Right lobe of liver (tissue), 6 donors: ENCODE results near the gene CTXN1. TPM values are rescaled to one million over a fixed set of nuclear protein-coding genes. Genes with fewer than 3 reads are reported as not detected.
A peak's percentile ranks its signal among the peaks of the same experiment; 100 is the strongest.

ENCODE experiments used
- ATAC-seq, 4 donors: fragments of 200-7000 bp; cut with Tn5 transposase; one replicate each; pipeline ENCODE4 v1.9.1; 2020; ENCODE audit warnings: mild to moderate bottlenecking in 4 of 4, moderate library complexity in 4 of 4
- DNase-seq, 3 donors: peaks; one replicate each; pipeline ENCODE4 v3.0.0-alpha.2; 2020
- H3K27ac ChIP-seq, 3 donors: fragments of 200-600 bp; one replicate each; pipeline ENCODE4 v1.8.0; 2022
- H3K27me3 ChIP-seq, 2 donors: fragments of 200-600 bp; one replicate each; pipeline ENCODE4 v1.8.0; 2022
- H3K36me3 ChIP-seq, 4 donors: fragments of 200-600 bp; sonication (generic) in 1 of 4; one replicate each; pipeline versions ENCODE4 v1.5.1 to v1.8.0; 2017 to 2022; ENCODE audit warnings: control low read depth in 1 of 4
- H3K4me1 ChIP-seq, 4 donors: fragments of 200-600 bp; sonication (generic) in 1 of 4; one replicate each; pipeline versions ENCODE4 v1.5.1 to v1.8.0; 2017 to 2022; ENCODE audit warnings: control low read depth in 1 of 4
- H3K4me3 ChIP-seq, 3 donors: fragments of 200-600 bp; one replicate each; pipeline ENCODE4 v1.8.0; 2022
- H3K9me3 ChIP-seq, 4 donors: fragments of 200-600 bp; sonication (generic) in 1 of 4; one replicate each; pipeline versions ENCODE4 v1.5.1 to v1.8.0; 2017 to 2022; ENCODE audit warnings: control low read depth in 1 of 4
- CTCF ChIP-seq, 4 donors: fragments of 200-600 bp in 3 of 4; fragments of 450-650 bp in 1 of 4; IDR thresholded peaks; one replicate each; pipeline versions ENCODE4 v1.5.1 to v1.8.0; 2016 to 2022; ENCODE audit warnings: antibody characterized with exemption in 4 of 4, mild to moderate bottlenecking in 2 of 4
- POLR2A ChIP-seq: fragments of 450-650 bp; IDR thresholded peaks from one replicate; pipeline ENCODE4 v1.6.1; 2017; ENCODE audit warnings: antibody characterized with exemption, mild to moderate bottlenecking
- WGBS: methylation state at CpG from one replicate; pipeline ENCODE4 v1.1.6; 2018; ENCODE audit warnings: low coverage, low lambda C conversion rate; ENCODE audit not compliant: insufficient coverage; ENCODE audit errors: missing lambda C conversion rate; 5-methylcytosine and 5-hydroxymethylcytosine counted together
- intact Hi-C, 2 donors: fragments of 100-400 bp; cut with DNase I; formaldehyde crosslinking; loops; one replicate each; pipeline versions ENCODE4 v1.11.2 to v1.14.1; 2022
- total RNA-seq, 6 experiments: library from RNA; depleted of rRNA in 2 of 6; stranded (reverse); fragments of >200 nt in 2 of 6; fragmentation: NEBNext Ultra II Directional in 3 of 6; extraction: Animal tissue kit (Norgen Biotek cat#: 25700) in 3 of 6; gene quantifications; one replicate each; pipeline versions ENCODE4 v1.1.0 to v1.2.4, GENCODE V29; 2016 to 2023
- donor health status: DM: no; HTN: yes; CAD: no.
- donor health status: DM: no; HTN: no; CAD: no.
- donor health status: DM: no; HTN: no; CAD: no.
- donor health status: DM: no; HTN: yes; CAD: no.
- donor health status: DM: no; HTN: yes; CAD: no.

The CTXN1 gene
- total RNA-seq, 6 experiments from 2014 or later, result 0.18 to 0.49 TPM; not detected in 4

- no peak for ATAC-seq
- TF ChIP-seq CTCF (IDR thresholded peaks at IDR 0.05) (no peak), POLR2A (no peak)
- no peaks in the 10 kb centered on the region for H3K27me3 ChIP-seq
- peaks cover 0 to 6% (median 0%) of the 10 kb centered on the region in 4 donors for H3K4me1 ChIP-seq
- no peak for DNase-seq
- 84% methylated on average over 7 of the region's 9 CpGs for WGBS
- no peaks in the 10 kb centered on the region for H3K9me3 ChIP-seq
- H3K36me3 ChIP-seq, result peaks cover 0 to 30% (median 20%) of the 10 kb centered on the region in 4 donors
- intact Hi-C loops, result no loop called here
- no peak overlapping the region for H3K4me3 ChIP-seq
- H3K27ac ChIP-seq, result no peak overlapping the region
Observed at GRCh38 chr19:7928334-7928706, 2.4 kb upstream of the CTXN1 start.

- intact Hi-C loops, result no loop called here
- ATAC-seq (peak in 1 of 4 donors; percentile 2), DNase-seq (peak; percentile 29 to 58 (median 50))
- H3K4me1 ChIP-seq, result peaks cover 0 to 6% (median 0%) of the 10 kb centered on the region in 4 donors
- WGBS, result 100% methylated on average over 1 of the region's 23 CpGs
- H3K27me3 ChIP-seq, result no peaks in the 10 kb centered on the region
- TF ChIP-seq CTCF (IDR thresholded peaks at IDR 0.05), result no peak
- no peak for TF ChIP-seq POLR2A
- no peak overlapping the region for H3K27ac ChIP-seq
- peaks cover 0 to 25% (median 16%) of the 10 kb centered on the region in 4 donors for H3K36me3 ChIP-seq
- no peak overlapping the region for H3K4me3 ChIP-seq
- no peaks in the 10 kb centered on the region for H3K9me3 ChIP-seq
Observed at GRCh38 chr19:7927605-7928333, 1.8 kb upstream of the CTXN1 start.

GRCh38 chr19:7926727-7927604 is 1.0 kb upstream of the CTXN1 start:
- peaks cover 0 to 24% (median 9%) of the 10 kb centered on the region in 4 donors for H3K36me3 ChIP-seq
- H3K4me1 ChIP-seq, result peaks cover 0 to 6% (median 0%) of the 10 kb centered on the region in 4 donors
- H3K27ac ChIP-seq, result no peak overlapping the region
- H3K27me3 ChIP-seq, result no peaks in the 10 kb centered on the region
- WGBS, result 68% methylated on average over 4 of the region's 32 CpGs
- intact Hi-C loops, result no loop called here
- TF ChIP-seq POLR2A (no peak), CTCF (IDR thresholded peaks at IDR 0.05) (no peak)
- no peak overlapping the region for H3K4me3 ChIP-seq
- no peaks in the 10 kb centered on the region for H3K9me3 ChIP-seq
- ATAC-seq, result peak in 2 of 4 donors; percentile 1
- peak; percentile 38 to 59 (median 52) for DNase-seq

GRCh38 chr19:7925171-7925851 is 624 bp downstream of the CTXN1 start:
- H3K4me1 ChIP-seq, result peaks cover 0 to 16% (median 8%) of the 10 kb centered on the region in 4 donors
- H3K27ac ChIP-seq, result no peak overlapping the region
- no peaks in the 10 kb centered on the region for H3K9me3 ChIP-seq
- ATAC-seq (no peak), DNase-seq (peak; percentile 60 to 69 (median 61))
- TF ChIP-seq CTCF (IDR thresholded peaks at IDR 0.05) (peak; percentile 63 to 78 (median 70)), POLR2A (no peak)
- H3K27me3 ChIP-seq, result no peaks in the 10 kb centered on the region
- H3K4me3 ChIP-seq, result peak overlapping the region in 1 of 3 donors; percentile 33
- intact Hi-C loops, result no loop called here
- peaks cover 0 to 10% (median 0%) of the 10 kb centered on the region in 4 donors for H3K36me3 ChIP-seq
- WGBS, result no CpG with 5 or more reads among the region's 98 CpGs
